ENCODE data around the gene TSEN54. TPM values are rescaled to one million over a fixed set of nuclear protein-coding genes. Genes with fewer than 3 reads are reported as not detected.

The TSEN54 gene
- total RNA-seq, 1 experiment from 2014 or later = 78.7 TPM

- Histone ChIP-seq H3K27ac (ENCODE audit: low read length) (peak overlapping the region; percentile 81), H3K9me3 (ENCODE audit: control insufficient read depth, insufficient read depth, low read depth, low read length) (no peaks in the 10 kb centered on the region), H3K36me3 (ENCODE audit: control insufficient read depth, insufficient read depth, low read length) (no peaks in the 10 kb centered on the region), H3K4me3 (ENCODE audit: low read depth in 2 of 2, low read length in 2 of 2) (no peak overlapping the region), H3K27me3 (ENCODE audit: control insufficient read depth, insufficient read depth, low read length) (no peaks in the 10 kb centered on the region), H3K4me1 (ENCODE audit: control insufficient read depth, insufficient read depth, low read length) (peaks cover 57% of the 10 kb centered on the region)
- DNase-seq (ENCODE audit: low read depth, low spot score) (no peak), ATAC-seq (no peak)
- intact Hi-C loops (cut with micrococcal nuclease; ENCODE audit: unreplicated experiment) (no loop called here), in situ Hi-C loops (cut with HindIII; ENCODE audit: low pct_unique_long_range_greater_than_20kb, low sequenced_read_pairs) (no loop called here)
- BruUV-seq (replicated peaks) = no TSS peak
- ChIA-PET POLR2A (no interaction called here), CTCF (interaction anchor here (0.6 to 0.7 kb wide), 2 partner anchors 65 to 141 kb away, joined by 4 to 17 read pairs; no protein-coding TSS in a partner anchor)
- TF ChIP-seq TCF7L2 (IDR thresholded peaks at IDR 0.05; ENCODE audit: low read depth, low read length) (no peak), POLR2AphosphoS5 (IDR thresholded peaks at IDR 0.05; ENCODE audit: low read depth, low read length) (no peak), CTCF (IDR thresholded peaks at IDR 0.05) (no peak), REST (IDR thresholded peaks at IDR 0.05; ENCODE audit: insufficient read depth in 1 of 2, low read depth in 2 of 2, low read length in 1 of 2) (no peak), SIN3A (IDR thresholded peaks at IDR 0.05; ENCODE audit: borderline replicate concordance, insufficient read depth, low read depth, low read length) (no peak)
Measured at GRCh38 chr17:75564195-75564594, 47.9 kb downstream of the TSEN54 start.

- BruUV-seq (replicated peaks) = no TSS peak
- POLR2A ChIA-PET = no interaction called here
- no peak for DNase-seq (ENCODE audit: low read depth, low spot score)
Measured at GRCh38 chr17:75565066-75565465, 48.7 kb downstream of the TSEN54 start.

GRCh38 chr17:75565618-75566017 is 49.3 kb downstream of the TSEN54 start:
- ATAC-seq (no peak), DNase-seq (ENCODE audit: low read depth, low spot score) (no peak)
- ChIA-PET POLR2A (no interaction called here), CTCF (interaction anchor here (1.3 kb wide), 1 partner anchor 41 kb away, joined by 6 read pairs; the partner anchor contains the start of gene LLGL2)
- peak overlapping the region; percentile 71 for H3K27ac ChIP-seq (ENCODE audit: low read length)
- peaks cover 47% of the 10 kb centered on the region for H3K4me1 ChIP-seq (ENCODE audit: control insufficient read depth, insufficient read depth, low read length)
- no TSS peak for BruUV-seq (replicated peaks)
- no peaks in the 10 kb centered on the region for H3K9me3 ChIP-seq (ENCODE audit: control insufficient read depth, insufficient read depth, low read depth, low read length)
- in situ Hi-C loops (cut with HindIII; ENCODE audit: low pct_unique_long_range_greater_than_20kb, low sequenced_read_pairs) (no loop called here), intact Hi-C loops (cut with micrococcal nuclease; ENCODE audit: unreplicated experiment) (no loop called here)
- H3K36me3 ChIP-seq (ENCODE audit: control insufficient read depth, insufficient read depth, low read length) = no peaks in the 10 kb centered on the region
- TF ChIP-seq SIN3A (IDR thresholded peaks at IDR 0.05; ENCODE audit: borderline replicate concordance, insufficient read depth, low read depth, low read length) (no peak), TCF7L2 (IDR thresholded peaks at IDR 0.05; ENCODE audit: low read depth, low read length) (no peak), POLR2AphosphoS5 (IDR thresholded peaks at IDR 0.05; ENCODE audit: low read depth, low read length) (no peak), REST (IDR thresholded peaks at IDR 0.05; ENCODE audit: insufficient read depth in 1 of 2, low read depth in 2 of 2, low read length in 1 of 2) (no peak), CTCF (IDR thresholded peaks at IDR 0.05) (no peak)
- H3K4me3 ChIP-seq (ENCODE audit: low read depth in 2 of 2, low read length in 2 of 2) = no peak overlapping the region
- no peaks in the 10 kb centered on the region for H3K27me3 ChIP-seq (ENCODE audit: control insufficient read depth, insufficient read depth, low read length)

More at GRCh38 chr17:75565066-75565465, 48.7 kb downstream of the TSEN54 start:
- no peaks in the 10 kb centered on the region for H3K27me3 ChIP-seq (ENCODE audit: control insufficient read depth, insufficient read depth, low read length)
- intact Hi-C loops (cut with micrococcal nuclease; ENCODE audit: unreplicated experiment) (no loop called here), in situ Hi-C loops (cut with HindIII; ENCODE audit: low pct_unique_long_range_greater_than_20kb, low sequenced_read_pairs) (no loop called here)
- H3K36me3 ChIP-seq (ENCODE audit: control insufficient read depth, insufficient read depth, low read length) = no peaks in the 10 kb centered on the region
- CTCF ChIA-PET = interaction anchor here (0.6 to 1.3 kb wide), 2 partner anchors 40 to 142 kb away, joined by 4 to 6 read pairs; partner anchors contain the start of gene LLGL2
- TF ChIP-seq POLR2AphosphoS5 (IDR thresholded peaks at IDR 0.05; ENCODE audit: low read depth, low read length) = 0 out of 2 replicates have a peak, but pooled peaks have one; percentile 26
- no peak for TF ChIP-seq SIN3A (IDR thresholded peaks at IDR 0.05; ENCODE audit: borderline replicate concordance, insufficient read depth, low read depth, low read length)
- no peak overlapping the region for H3K4me3 ChIP-seq (ENCODE audit: low read depth in 2 of 2, low read length in 2 of 2)
- no peaks in the 10 kb centered on the region for H3K9me3 ChIP-seq (ENCODE audit: control insufficient read depth, insufficient read depth, low read depth, low read length)
- H3K27ac ChIP-seq (ENCODE audit: low read length) = peak overlapping the region; percentile 71
- peak; percentile 84 for ATAC-seq
- peaks cover 48% of the 10 kb centered on the region for H3K4me1 ChIP-seq (ENCODE audit: control insufficient read depth, insufficient read depth, low read length)

Data from Panc1 (cell line).